Measurements from ENCODE around the gene CARD8.
A peak's percentile ranks its signal among the peaks of the same experiment; 100 is the strongest.

Gene CARD8

GRCh38 chr19:48210005-48210404, 45.7 kb downstream of the CARD8 start:
- DNase-seq (ENCODE audit: insufficient read length, low spot score): no peak
- no peak for TF ChIP-seq POLR2A (IDR thresholded peaks at IDR 0.05; ENCODE audit: low read depth, low read length)
- FAIRE-seq: no peak

GRCh38 chr19:48206397-48207093, 49.2 kb downstream of the CARD8 start:
- FAIRE-seq (no peak), DNase-seq (ENCODE audit: insufficient read length, low spot score) (no peak)
- TF ChIP-seq POLR2A (IDR thresholded peaks at IDR 0.05; ENCODE audit: low read depth, low read length): no peak

- FAIRE-seq: peak; percentile 96
Measured at GRCh38 chr19:48203794-48204628, 51.7 kb downstream of the CARD8 start.

GRCh38 chr19:48203222-48203793, 52.4 kb downstream of the CARD8 start:
- DNase-seq (ENCODE audit: insufficient read length, low spot score): no peak
- TF ChIP-seq POLR2A (IDR thresholded peaks at IDR 0.05; ENCODE audit: low read depth, low read length): no peak
- no peak for FAIRE-seq

More at GRCh38 chr19:48203794-48204628, 51.7 kb downstream of the CARD8 start:
- peak; percentile 60 for TF ChIP-seq POLR2A (IDR thresholded peaks at IDR 0.05; ENCODE audit: low read depth, low read length)
- peak; percentile 74 for DNase-seq (ENCODE audit: insufficient read length, low spot score)

GRCh38 chr19:48196933-48197665, 58.6 kb downstream of the CARD8 start:
- no peak for FAIRE-seq
- no peak for TF ChIP-seq POLR2A (IDR thresholded peaks at IDR 0.05; ENCODE audit: low read depth, low read length)
- no peak for DNase-seq (ENCODE audit: insufficient read length, low spot score)

- DNase-seq (ENCODE audit: insufficient read length, low spot score) (no peak), FAIRE-seq (no peak)
- no peak for TF ChIP-seq POLR2A (IDR thresholded peaks at IDR 0.05; ENCODE audit: low read depth, low read length)
Measured at GRCh38 chr19:48196321-48196763, 59.4 kb downstream of the CARD8 start.

- no peak for TF ChIP-seq POLR2A (IDR thresholded peaks at IDR 0.05; ENCODE audit: low read depth, low read length)
- FAIRE-seq (no peak), DNase-seq (ENCODE audit: insufficient read length, low spot score) (no peak)
Measured at GRCh38 chr19:48194844-48195830, 60.6 kb downstream of the CARD8 start.

GRCh38 chr19:48194041-48194843, 61.5 kb downstream of the CARD8 start:
- DNase-seq (ENCODE audit: insufficient read length, low spot score) (no peak), FAIRE-seq (no peak)
- no peak for TF ChIP-seq POLR2A (IDR thresholded peaks at IDR 0.05; ENCODE audit: low read depth, low read length)

GRCh38 chr19:48192750-48193149, 63.0 kb downstream of the CARD8 start:
- DNase-seq (ENCODE audit: insufficient read length, low spot score) (no peak), FAIRE-seq (no peak)
- no peak for TF ChIP-seq POLR2A (IDR thresholded peaks at IDR 0.05; ENCODE audit: low read depth, low read length)

- no peak for TF ChIP-seq POLR2A (IDR thresholded peaks at IDR 0.05; ENCODE audit: low read depth, low read length)
- DNase-seq (ENCODE audit: insufficient read length, low spot score) (no peak), FAIRE-seq (no peak)
Measured at GRCh38 chr19:48190885-48191284, 64.8 kb downstream of the CARD8 start.

- DNase-seq (ENCODE audit: insufficient read length, low spot score) (no peak), FAIRE-seq (no peak)
Measured at GRCh38 chr19:48190288-48190884, 65.3 kb downstream of the CARD8 start.

More at GRCh38 chr19:48190288-48190884, 65.3 kb downstream of the CARD8 start:
- TF ChIP-seq POLR2A (IDR thresholded peaks at IDR 0.05; ENCODE audit: low read depth, low read length): no peak
